Measurements from ENCODE around the gene LCP2. TPM values are rescaled to one million over a fixed set of nuclear protein-coding genes. Genes with fewer than 3 reads are reported as not detected.

Gene LCP2
- total RNA-seq, 1 experiment from 2014 or later: 0.61 TPM

DNA sequence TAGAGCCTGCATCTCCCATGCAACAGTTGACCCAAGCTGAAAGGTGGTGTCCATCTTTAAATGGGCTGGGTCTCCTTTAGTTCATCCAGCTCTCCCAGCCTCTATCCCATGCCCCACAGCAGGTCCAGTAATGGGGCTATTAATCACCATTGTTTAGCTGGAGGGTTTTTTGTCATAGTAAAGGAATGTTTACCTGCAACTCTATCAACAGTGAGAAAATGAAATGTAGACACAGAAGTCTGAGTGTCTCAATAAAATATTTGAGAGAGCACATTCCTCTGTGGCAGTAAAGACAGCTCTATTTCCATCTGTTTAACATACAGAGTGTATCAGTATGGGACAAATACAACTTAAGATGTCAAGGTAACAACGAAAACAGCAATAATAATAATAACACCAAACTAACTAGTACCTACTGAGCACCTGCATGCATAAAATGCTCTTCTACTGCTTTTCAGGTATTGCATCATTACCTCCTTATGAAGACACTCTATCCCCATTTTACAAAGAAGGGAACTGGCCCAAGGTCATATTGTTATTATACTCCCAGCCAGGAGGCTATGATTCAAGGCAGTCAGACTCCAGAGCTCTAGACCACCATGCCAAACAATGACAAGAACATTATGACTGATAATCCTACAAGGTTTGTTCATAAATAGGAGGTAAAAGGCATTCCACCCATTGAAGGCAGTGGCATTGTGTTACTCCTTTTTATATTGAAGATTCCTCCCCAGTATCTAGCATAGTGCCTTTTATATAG lies 85.8 kb downstream of the LCP2 start:
- H3K27me3 ChIP-seq (ENCODE audit: insufficient read depth, low read length): peaks cover 35% of the 10 kb centered on the region
- H3K4me1 ChIP-seq (ENCODE audit: control insufficient read depth in 1 of 2, insufficient read depth in 2 of 2, low read length in 2 of 2): no peaks in the 10 kb centered on the region
- POLR2A ChIA-PET: no interaction called here
- no peak overlapping the region for H3K27ac ChIP-seq (ENCODE audit: low read depth, low read length)
- no peak for DNase-seq (ENCODE audit: low read depth, low spot score)
- no peaks in the 10 kb centered on the region for H3K79me2 ChIP-seq (ENCODE audit: insufficient read depth, low read length)
- RAD21 ChIA-PET (ENCODE audit: low non-redundant PET in 1 of 2, low total read pairs in 2 of 2, uncharacterized antibody in 2 of 2, unreplicated experiment in 2 of 2): no interaction called here
- no peaks in the 10 kb centered on the region for H3K36me3 ChIP-seq (ENCODE audit: control insufficient read depth in 1 of 2, insufficient read depth in 2 of 2, low read length in 2 of 2)
- H4K20me1 ChIP-seq (ENCODE audit: insufficient read depth): no peaks in the 10 kb centered on the region; the same call in 1 of the 2 replicates
- no peak overlapping the region for H2AFZ ChIP-seq (ENCODE audit: low read depth, low read length, poor library complexity, severe bottlenecking)
- CTCF ChIA-PET: interaction anchor here (1.4 to 1.5 kb wide), 2 partner anchors 14 to 141 kb away, joined by 3 read pairs; no protein-coding TSS in a partner anchor
- H3K9me2 ChIP-seq (ENCODE audit: insufficient read depth): no peaks in the 10 kb centered on the region
- TF ChIP-seq RAD21 (IDR thresholded peaks at IDR 0.05; ENCODE audit: low read depth) (no peak), FOSL1 (IDR thresholded peaks at IDR 0.05; ENCODE audit: low read depth) (no peak), JUND (IDR thresholded peaks at IDR 0.05) (no peak), POLR2AphosphoS5 (IDR thresholded peaks at IDR 0.05; ENCODE audit: low read depth, low read length) (no peak), YY1 (IDR thresholded peaks at IDR 0.05; ENCODE audit: extremely low read depth, insufficient replicate concordance, low read depth, low read length) (no peak), CEBPB (IDR thresholded peaks at IDR 0.05; ENCODE audit: low read depth) (no peak), ZFX (IDR thresholded peaks at IDR 0.05) (no peak), TCF7L2 (IDR thresholded peaks at IDR 0.05; ENCODE audit: borderline replicate concordance, extremely low read depth, insufficient read depth, insufficient read length) (no peak), REST (IDR thresholded peaks at IDR 0.05; ENCODE audit: low read depth) (no peak), ELF1 (IDR thresholded peaks at IDR 0.05; ENCODE audit: borderline replicate concordance, low read depth) (no peak), SP1 (IDR thresholded peaks at IDR 0.05; ENCODE audit: low read depth) (no peak), CBX3 (IDR thresholded peaks at IDR 0.05; ENCODE audit: low read depth) (no peak), EZH2 (IDR thresholded peaks at IDR 0.05) (no peak), POLR2A (IDR thresholded peaks at IDR 0.05; ENCODE audit: borderline replicate concordance, extremely low read depth, insufficient read depth, insufficient read length) (no peak)
- TF ChIP-seq, protein P1, sequence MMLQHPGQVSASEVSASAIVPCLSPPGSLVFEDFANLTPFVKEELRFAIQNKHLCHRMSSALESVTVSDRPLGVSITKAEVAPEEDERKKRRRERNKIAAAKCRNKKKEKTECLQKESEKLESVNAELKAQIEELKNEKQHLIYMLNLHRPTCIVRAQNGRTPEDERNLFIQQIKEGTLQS (IDR thresholded peaks at IDR 0.05): no peak
- TF ChIP-seq, protein P2, sequence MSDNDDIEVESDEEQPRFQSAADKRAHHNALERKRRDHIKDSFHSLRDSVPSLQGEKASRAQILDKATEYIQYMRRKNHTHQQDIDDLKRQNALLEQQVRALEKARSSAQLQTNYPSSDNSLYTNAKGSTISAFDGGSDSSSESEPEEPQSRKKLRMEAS (IDR thresholded peaks at IDR 0.05): no peak
- TF ChIP-seq, protein P3, sequence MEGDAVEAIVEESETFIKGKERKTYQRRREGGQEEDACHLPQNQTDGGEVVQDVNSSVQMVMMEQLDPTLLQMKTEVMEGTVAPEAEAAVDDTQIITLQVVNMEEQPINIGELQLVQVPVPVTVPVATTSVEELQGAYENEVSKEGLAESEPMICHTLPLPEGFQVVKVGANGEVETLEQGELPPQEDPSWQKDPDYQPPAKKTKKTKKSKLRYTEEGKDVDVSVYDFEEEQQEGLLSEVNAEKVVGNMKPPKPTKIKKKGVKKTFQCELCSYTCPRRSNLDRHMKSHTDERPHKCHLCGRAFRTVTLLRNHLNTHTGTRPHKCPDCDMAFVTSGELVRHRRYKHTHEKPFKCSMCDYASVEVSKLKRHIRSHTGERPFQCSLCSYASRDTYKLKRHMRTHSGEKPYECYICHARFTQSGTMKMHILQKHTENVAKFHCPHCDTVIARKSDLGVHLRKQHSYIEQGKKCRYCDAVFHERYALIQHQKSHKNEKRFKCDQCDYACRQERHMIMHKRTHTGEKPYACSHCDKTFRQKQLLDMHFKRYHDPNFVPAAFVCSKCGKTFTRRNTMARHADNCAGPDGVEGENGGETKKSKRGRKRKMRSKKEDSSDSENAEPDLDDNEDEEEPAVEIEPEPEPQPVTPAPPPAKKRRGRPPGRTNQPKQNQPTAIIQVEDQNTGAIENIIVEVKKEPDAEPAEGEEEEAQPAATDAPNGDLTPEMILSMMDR (IDR thresholded peaks at IDR 0.05 in 2 of 3, conservative IDR thresholded peaks at IDR 0.05 in 1 of 3; ENCODE audit: borderline replicate concordance in 1 of 3, insufficient read depth in 1 of 3, low read depth in 2 of 3, low read length in 2 of 3): no peak
- no peak for ATAC-seq
- no peaks in the 10 kb centered on the region for H3K9me3 ChIP-seq (ENCODE audit: control insufficient read depth in 1 of 2, insufficient read depth in 1 of 2, low read depth in 1 of 2, low read length in 2 of 2)
- no peak overlapping the region for H3K4me3 ChIP-seq (replicated peaks in 1 of 2; ENCODE audit: low read depth in 1 of 2, low read length in 2 of 2)
- no TSS peak for BruUV-seq (replicated peaks)
- no peak overlapping the region for H3K4me2 ChIP-seq (ENCODE audit: low read length)
- no peak overlapping the region for H3K9ac ChIP-seq (ENCODE audit: low read length)
- intact Hi-C loops (cut with micrococcal nuclease): loop anchor here (10.0 kb wide), 1 partner anchor 1227 kb away; no protein-coding TSS in a partner anchor
